ENCODE data around the gene WIPF2.
"Not testable (repeated sequence)": the region's sequence is repeated elsewhere in the genome, so short reads cannot be mapped to it uniquely, and the experiment has no call there.

The WIPF2 gene

GRCh38 chr17:40290629-40291280, 71.7 kb downstream of the WIPF2 start:
- Histone ChIP-seq H3K4me3 (ENCODE audit: insufficient read depth, low read depth, low read length, poor library complexity, severe bottlenecking) (no peak overlapping the region), H3K36me3 (ENCODE audit: control insufficient read depth, insufficient read depth, low read length) (no peaks in the 10 kb centered on the region), H3K9me3 (ENCODE audit: control insufficient read depth, low read length) (no peaks in the 10 kb centered on the region), H3K4me1 (ENCODE audit: control insufficient read depth, insufficient read depth, low read length, poor library complexity, severe bottlenecking) (peaks cover 4% of the 10 kb centered on the region), H3K27me3 (replicated peaks; ENCODE audit: control insufficient read depth, insufficient read depth, low read length, poor library complexity, severe bottlenecking) (no peaks in the 10 kb centered on the region), H3K27ac (ENCODE audit: insufficient read depth, low read length, poor library complexity, severe bottlenecking) (no peak overlapping the region)
- DNase-seq = peak in 1 of 3 donors; percentile 9

GRCh38 chr17:40291281-40291664, 72.2 kb downstream of the WIPF2 start:
- no peak for DNase-seq
- Histone ChIP-seq H3K4me3 (ENCODE audit: insufficient read depth, low read depth, low read length, poor library complexity, severe bottlenecking) (no peak overlapping the region), H3K27ac (ENCODE audit: insufficient read depth, low read length, poor library complexity, severe bottlenecking) (no peak overlapping the region), H3K27me3 (replicated peaks; ENCODE audit: control insufficient read depth, insufficient read depth, low read length, poor library complexity, severe bottlenecking) (no peaks in the 10 kb centered on the region), H3K9me3 (ENCODE audit: control insufficient read depth, low read length) (no peaks in the 10 kb centered on the region), H3K4me1 (ENCODE audit: control insufficient read depth, insufficient read depth, low read length, poor library complexity, severe bottlenecking) (peaks cover 4% of the 10 kb centered on the region), H3K36me3 (ENCODE audit: control insufficient read depth, insufficient read depth, low read length) (no peaks in the 10 kb centered on the region)

GRCh38 chr17:40293363-40293762, 74.3 kb downstream of the WIPF2 start:
- Histone ChIP-seq H3K27me3 (replicated peaks; ENCODE audit: control insufficient read depth, insufficient read depth, low read length, poor library complexity, severe bottlenecking) (no peaks in the 10 kb centered on the region), H3K36me3 (ENCODE audit: control insufficient read depth, insufficient read depth, low read length) (no peaks in the 10 kb centered on the region), H3K9me3 (ENCODE audit: control insufficient read depth, low read length) (no peaks in the 10 kb centered on the region), H3K27ac (ENCODE audit: insufficient read depth, low read length, poor library complexity, severe bottlenecking) (no peak overlapping the region), H3K4me1 (ENCODE audit: control insufficient read depth, insufficient read depth, low read length, poor library complexity, severe bottlenecking) (no peaks in the 10 kb centered on the region), H3K4me3 (ENCODE audit: insufficient read depth, low read depth, low read length, poor library complexity, severe bottlenecking) (no peak overlapping the region)
- DNase-seq = no peak

GRCh38 chr17:40295488-40296436, 76.7 kb downstream of the WIPF2 start:
- H3K4me1 ChIP-seq (ENCODE audit: control insufficient read depth, insufficient read depth, low read length, poor library complexity, severe bottlenecking) = no peaks in the 10 kb centered on the region
- H3K27me3 ChIP-seq (replicated peaks; ENCODE audit: control insufficient read depth, insufficient read depth, low read length, poor library complexity, severe bottlenecking) = no peaks in the 10 kb centered on the region
- H3K4me3 ChIP-seq (ENCODE audit: insufficient read depth, low read depth, low read length, poor library complexity, severe bottlenecking) = no peak overlapping the region
- H3K27ac ChIP-seq (ENCODE audit: insufficient read depth, low read length, poor library complexity, severe bottlenecking) = no peak overlapping the region
- no peak for DNase-seq
- H3K9me3 ChIP-seq (ENCODE audit: control insufficient read depth, low read length) = no peaks in the 10 kb centered on the region
- H3K36me3 ChIP-seq (ENCODE audit: control insufficient read depth, insufficient read depth, low read length) = no peaks in the 10 kb centered on the region

GRCh38 chr17:40297511-40297910, 78.4 kb downstream of the WIPF2 start:
- Histone ChIP-seq H3K4me1 (ENCODE audit: control insufficient read depth, insufficient read depth, low read length, poor library complexity, severe bottlenecking) (no peaks in the 10 kb centered on the region), H3K27me3 (replicated peaks; ENCODE audit: control insufficient read depth, insufficient read depth, low read length, poor library complexity, severe bottlenecking) (no peaks in the 10 kb centered on the region), H3K36me3 (ENCODE audit: control insufficient read depth, insufficient read depth, low read length) (no peaks in the 10 kb centered on the region), H3K4me3 (ENCODE audit: insufficient read depth, low read depth, low read length, poor library complexity, severe bottlenecking) (no peak overlapping the region), H3K9me3 (ENCODE audit: control insufficient read depth, low read length) (no peaks in the 10 kb centered on the region), H3K27ac (ENCODE audit: insufficient read depth, low read length, poor library complexity, severe bottlenecking) (no peak overlapping the region)
- DNase-seq = no peak

- Histone ChIP-seq H3K36me3 (ENCODE audit: control insufficient read depth, insufficient read depth, low read length) (no peaks in the 10 kb centered on the region), H3K27ac (ENCODE audit: insufficient read depth, low read length, poor library complexity, severe bottlenecking) (no peak overlapping the region), H3K9me3 (ENCODE audit: control insufficient read depth, low read length) (no peaks in the 10 kb centered on the region), H3K4me3 (ENCODE audit: insufficient read depth, low read depth, low read length, poor library complexity, severe bottlenecking) (no peak overlapping the region), H3K4me1 (ENCODE audit: control insufficient read depth, insufficient read depth, low read length, poor library complexity, severe bottlenecking) (peaks cover 5% of the 10 kb centered on the region), H3K27me3 (replicated peaks; ENCODE audit: control insufficient read depth, insufficient read depth, low read length, poor library complexity, severe bottlenecking) (no peaks in the 10 kb centered on the region)
- DNase-seq = no peak
Observed at GRCh38 chr17:40298726-40299125, 79.6 kb downstream of the WIPF2 start.

- not testable (repeated sequence) for H3K27ac ChIP-seq (ENCODE audit: insufficient read depth, low read length, poor library complexity, severe bottlenecking); H3K9me3 ChIP-seq (ENCODE audit: control insufficient read depth, low read length); H3K4me1 ChIP-seq (ENCODE audit: control insufficient read depth, insufficient read depth, low read length, poor library complexity, severe bottlenecking); DNase-seq; H3K36me3 ChIP-seq (ENCODE audit: control insufficient read depth, insufficient read depth, low read length); H3K27me3 ChIP-seq (replicated peaks; ENCODE audit: control insufficient read depth, insufficient read depth, low read length, poor library complexity, severe bottlenecking); H3K4me3 ChIP-seq (ENCODE audit: insufficient read depth, low read depth, low read length, poor library complexity, severe bottlenecking)
Observed at GRCh38 chr17:40299159-40299757, 80.2 kb downstream of the WIPF2 start.

GRCh38 chr17:40301315-40301714, 82.2 kb downstream of the WIPF2 start:
- Histone ChIP-seq H3K27ac (ENCODE audit: insufficient read depth, low read length, poor library complexity, severe bottlenecking) (no peak overlapping the region), H3K27me3 (replicated peaks; ENCODE audit: control insufficient read depth, insufficient read depth, low read length, poor library complexity, severe bottlenecking) (no peaks in the 10 kb centered on the region), H3K36me3 (ENCODE audit: control insufficient read depth, insufficient read depth, low read length) (no peaks in the 10 kb centered on the region), H3K4me3 (ENCODE audit: insufficient read depth, low read depth, low read length, poor library complexity, severe bottlenecking) (no peak overlapping the region), H3K9me3 (ENCODE audit: control insufficient read depth, low read length) (no peaks in the 10 kb centered on the region), H3K4me1 (ENCODE audit: control insufficient read depth, insufficient read depth, low read length, poor library complexity, severe bottlenecking) (peaks cover 8% of the 10 kb centered on the region)
- no peak for DNase-seq

- Histone ChIP-seq H3K4me1 (ENCODE audit: control insufficient read depth, insufficient read depth, low read length, poor library complexity, severe bottlenecking) (peaks cover 26% of the 10 kb centered on the region), H3K4me3 (ENCODE audit: insufficient read depth, low read depth, low read length, poor library complexity, severe bottlenecking) (no peak overlapping the region), H3K27me3 (replicated peaks; ENCODE audit: control insufficient read depth, insufficient read depth, low read length, poor library complexity, severe bottlenecking) (no peaks in the 10 kb centered on the region), H3K9me3 (ENCODE audit: control insufficient read depth, low read length) (no peaks in the 10 kb centered on the region), H3K36me3 (ENCODE audit: control insufficient read depth, insufficient read depth, low read length) (no peaks in the 10 kb centered on the region), H3K27ac (ENCODE audit: insufficient read depth, low read length, poor library complexity, severe bottlenecking) (no peak overlapping the region)
- DNase-seq = no peak
Observed at GRCh38 chr17:40303009-40303657, 84.0 kb downstream of the WIPF2 start.
